SK-N-SH treated with all-trans-retinoic acid at 6 μM for 48 hours (cell line): ENCODE data around the gene KIAA1328.

Experiments used
- ARNTL ChIP-seq: fragments of 450-650 bp; formaldehyde crosslinking; IDR thresholded peaks from 2 replicates; pipeline ENCODE4 v1.5.0; 2020; ENCODE audit warnings: low read depth, mild to moderate bottlenecking, moderate library complexity, borderline replicate concordance
- CSDC2 ChIP-seq: fragments of 250-450 bp; sonication (Bioruptor Pico); IDR thresholded peaks from 2 replicates; pipeline ENCODE4 v1.5.0; 2020; ENCODE audit warnings: mild to moderate bottlenecking, moderate library complexity
- ESRRG ChIP-seq: fragments of 250-450 bp; sonication (Bioruptor Pico); IDR thresholded peaks from 2 replicates; pipeline ENCODE4 v1.6.1; 2021; ENCODE audit warnings: mild to moderate bottlenecking
- OSR1 ChIP-seq: fragments of 250-450 bp; sonication (Bioruptor Pico); IDR thresholded peaks from 2 replicates; pipeline ENCODE4 v1.8.0; 2022; ENCODE audit warnings: moderate library complexity, mild to moderate bottlenecking, inconsistent platforms
- RARB ChIP-seq: fragments of 250-450 bp; sonication (Bioruptor Pico); IDR thresholded peaks from 2 replicates; pipeline ENCODE4 v1.8.0; 2021; ENCODE audit warnings: mild to moderate bottlenecking, moderate library complexity
- TCF4 ChIP-seq: fragments of 250-450 bp; sonication (Bioruptor Pico); IDR thresholded peaks from 2 replicates; pipeline ENCODE4 v1.8.0; 2021; ENCODE audit warnings: mild to moderate bottlenecking, moderate library complexity, borderline replicate concordance
- TOX ChIP-seq: fragments of 250-450 bp; sonication (Bioruptor Pico); IDR thresholded peaks from 2 replicates; pipeline ENCODE4 v1.8.0; 2021; ENCODE audit warnings: mild to moderate bottlenecking, moderate library complexity, borderline replicate concordance
- ZC3H10 ChIP-seq: fragments of 250-450 bp; sonication (Bioruptor Pico); IDR thresholded peaks from 2 replicates; pipeline ENCODE4 v1.5.1; 2021; ENCODE audit warnings: mild to moderate bottlenecking, moderate library complexity
- ZFP3 ChIP-seq: fragments of 250-450 bp; sonication (Bioruptor Pico); IDR thresholded peaks from 2 replicates; pipeline ENCODE4 v1.5.0; 2020; ENCODE audit warnings: mild to moderate bottlenecking, moderate library complexity
- ZFP30 ChIP-seq: fragments of 450-650 bp; formaldehyde crosslinking; IDR thresholded peaks from 2 replicates; pipeline ENCODE4 v1.5.0; 2022; ENCODE audit warnings: mild to moderate bottlenecking, moderate library complexity
- ZNF70 ChIP-seq: fragments of 450-650 bp; formaldehyde crosslinking; IDR thresholded peaks from 2 replicates; pipeline ENCODE4 v1.5.0; 2020; ENCODE audit warnings: mild to moderate bottlenecking, moderate library complexity
- TF ChIP-seq, protein P1 (sequence below): fragments of 250-450 bp; sonication (Bioruptor Pico); IDR thresholded peaks from 2 replicates; pipeline ENCODE4 v1.8.0; 2020; ENCODE audit warnings: mild to moderate bottlenecking, moderate library complexity, borderline replicate concordance

- TF ChIP-seq ARNTL (CRISPR knock-in tag) (no peak), TOX (CRISPR knock-in tag) (no peak), ZFP30 (no peak), ESRRG (CRISPR knock-in tag) (no peak), OSR1 (no peak), CSDC2 (CRISPR knock-in tag) (no peak), RARB (CRISPR knock-in tag) (no peak), ZC3H10 (CRISPR knock-in tag) (no peak), ZFP3 (CRISPR knock-in tag) (no peak), TCF4 (CRISPR knock-in tag) (no peak), ZNF70 (CRISPR knock-in tag) (no peak)
- TF ChIP-seq, protein P1, sequence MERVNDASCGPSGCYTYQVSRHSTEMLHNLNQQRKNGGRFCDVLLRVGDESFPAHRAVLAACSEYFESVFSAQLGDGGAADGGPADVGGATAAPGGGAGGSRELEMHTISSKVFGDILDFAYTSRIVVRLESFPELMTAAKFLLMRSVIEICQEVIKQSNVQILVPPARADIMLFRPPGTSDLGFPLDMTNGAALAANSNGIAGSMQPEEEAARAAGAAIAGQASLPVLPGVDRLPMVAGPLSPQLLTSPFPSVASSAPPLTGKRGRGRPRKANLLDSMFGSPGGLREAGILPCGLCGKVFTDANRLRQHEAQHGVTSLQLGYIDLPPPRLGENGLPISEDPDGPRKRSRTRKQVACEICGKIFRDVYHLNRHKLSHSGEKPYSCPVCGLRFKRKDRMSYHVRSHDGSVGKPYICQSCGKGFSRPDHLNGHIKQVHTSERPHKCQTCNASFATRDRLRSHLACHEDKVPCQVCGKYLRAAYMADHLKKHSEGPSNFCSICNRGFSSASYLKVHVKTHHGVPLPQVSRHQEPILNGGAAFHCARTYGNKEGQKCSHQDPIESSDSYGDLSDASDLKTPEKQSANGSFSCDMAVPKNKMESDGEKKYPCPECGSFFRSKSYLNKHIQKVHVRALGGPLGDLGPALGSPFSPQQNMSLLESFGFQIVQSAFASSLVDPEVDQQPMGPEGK (CRISPR knock-in tag), result no peak
These were observed 164.1 kb downstream of the KIAA1328 start for GRCh38 chr18:36993068-36993467.
